PC-9 (cell line): ENCODE data around the gene CADM2. TPM values are rescaled to one million over a fixed set of nuclear protein-coding genes. Genes with fewer than 3 reads are reported as not detected.
"Not testable (repeated sequence)": the region's sequence is repeated elsewhere in the genome, so short reads cannot be mapped to it uniquely, and the experiment has no call there.

Experiments
- BruUV-seq: library from RNA; stranded (reverse); fragments of 400-500 nt; replicated peaks from 2 replicates; lab custom pipeline; 2021; lab: Mats Ljungman, UMichigan
- CTCF ChIA-PET: fragments of 300-600 bp; sonication (Branson Sonifier 250); formaldehyde crosslinking; loops from one replicate; lab custom pipeline; 2022; ENCODE audit warnings: antibody characterized with exemption; lab: Charles Lee
- POLR2A ChIA-PET: fragments of 300-600 bp; sonication (Branson Sonifier 250); formaldehyde crosslinking; loops from one replicate; lab custom pipeline; 2022; ENCODE audit warnings: antibody characterized with exemption; ENCODE audit not compliant: unreplicated experiment; lab: Charles Lee
- DNase-seq, 2 experiments: peaks; one replicate each; pipeline versions ENCODE4 v3.0.0 to v3.0.0-alpha.2; 2015 to 2022; ENCODE audit warnings: mixed read lengths in 1 of 2
- H2AFZ ChIP-seq: fragments of 200-600 bp; sonication (generic); 2 replicates; pipeline ENCODE4 v1.8.1; 2017; ENCODE audit warnings: antibody characterized with exemption
- H3F3A ChIP-seq: fragments of 200-600 bp; sonication (generic); 2 replicates; pipeline ENCODE4 v1.8.1; 2017; ENCODE audit warnings: antibody characterized with exemption, mild to moderate bottlenecking, low read depth; ENCODE audit not compliant: insufficient read depth
- H3K27ac ChIP-seq: fragments of 200-600 bp; sonication (generic); 2 replicates; pipeline ENCODE4 v1.6.1; 2016; ENCODE audit warnings: mixed run types
- H3K27me3 ChIP-seq: fragments of 200-600 bp; sonication (generic); 2 replicates; pipeline ENCODE4 v1.6.1; 2016; ENCODE audit warnings: low read depth, mixed run types; ENCODE audit not compliant: insufficient read depth
- H3K36me3 ChIP-seq: fragments of 200-600 bp; sonication (generic); 2 replicates; pipeline ENCODE4 v1.6.1; 2016; ENCODE audit warnings: low read depth, mixed run types
- H3K4me1 ChIP-seq: fragments of 200-600 bp; sonication (generic); replicated peaks from 2 replicates; pipeline ENCODE4 v1.6.1; 2016; ENCODE audit warnings: mixed run types; ENCODE audit not compliant: insufficient read depth
- H3K4me2 ChIP-seq: fragments of 200-600 bp; sonication (generic); 2 replicates; pipeline ENCODE4 v1.6.1; 2017; ENCODE audit warnings: mixed run types
- H3K4me3 ChIP-seq: fragments of 200-600 bp; sonication (generic); 2 replicates; pipeline ENCODE4 v1.6.1; 2016; ENCODE audit warnings: mixed run types
- H3K79me2 ChIP-seq: fragments of 200-600 bp; sonication (generic); 2 replicates; pipeline ENCODE4 v1.6.1; 2017; ENCODE audit warnings: low read depth, mixed run types
- H3K9me2 ChIP-seq: fragments of 200-600 bp; sonication (generic); 2 replicates; pipeline ENCODE4 v1.8.1; 2017; ENCODE audit warnings: mild to moderate bottlenecking; ENCODE audit not compliant: insufficient read depth
- H3K9me3 ChIP-seq: fragments of 200-600 bp; sonication (generic); 2 replicates; pipeline ENCODE4 v1.8.1; 2016; ENCODE audit warnings: low read depth; ENCODE audit not compliant: insufficient read depth
- H4K20me1 ChIP-seq: fragments of 200-600 bp; sonication (generic); 2 replicates; pipeline ENCODE4 v1.8.1; 2017; ENCODE audit not compliant: insufficient read depth
- CTCF ChIP-seq: fragments of 200-600 bp; sonication (generic); conservative IDR thresholded peaks from 2 replicates; pipeline ENCODE4 v1.6.1; 2017; ENCODE audit warnings: mixed run types, antibody characterized with exemption, mild to moderate bottlenecking, moderate library complexity
- EZH2 ChIP-seq: fragments of 200-600 bp; sonication (generic); IDR thresholded peaks from 2 replicates; pipeline ENCODE4 v1.8.0; 2017; ENCODE audit warnings: antibody characterized with exemption, low read depth
- intact Hi-C: fragments of 100-400 bp; cut with micrococcal nuclease; formaldehyde crosslinking; loops from one replicate; pipeline ENCODE4 v1.10.0; 2022; ENCODE audit not compliant: unreplicated experiment
- total RNA-seq: library from RNA; stranded (reverse); gene quantifications from 2 replicates; pipeline ENCODE4 v1.2.3, GENCODE V29; 2021

The CADM2 gene
- total RNA-seq, 1 experiment from 2014 or later = 0.59 TPM

GRCh38 chr3:85142626-85143025, 183.8 kb downstream of the CADM2 start:
- CTCF ChIA-PET = no interaction called here
- no peak for DNase-seq
- H4K20me1 ChIP-seq = no peaks in the 10 kb centered on the region
- H3K4me1 ChIP-seq = no peaks in the 10 kb centered on the region
- H3K4me2 ChIP-seq = no peak overlapping the region
- H3K9me2 ChIP-seq = no peaks in the 10 kb centered on the region
- no peaks in the 10 kb centered on the region for H3K36me3 ChIP-seq
- H3K27me3 ChIP-seq = no peaks in the 10 kb centered on the region
- H3K4me3 ChIP-seq = no peak overlapping the region
- no peaks in the 10 kb centered on the region for H3F3A ChIP-seq
- no peaks in the 10 kb centered on the region for H3K9me3 ChIP-seq
- H2AFZ ChIP-seq = no peak overlapping the region
- POLR2A ChIA-PET = no interaction called here
- no peak overlapping the region for H3K27ac ChIP-seq
- intact Hi-C loops = no loop called here
- no peaks in the 10 kb centered on the region for H3K79me2 ChIP-seq
- no TSS peak for BruUV-seq
- no peak for TF ChIP-seq EZH2
- no peak for TF ChIP-seq CTCF

- DNase-seq = no peak
- Histone ChIP-seq H3K27ac (no peak overlapping the region), H3K4me1 (no peaks in the 10 kb centered on the region), H4K20me1 (no peaks in the 10 kb centered on the region), H3F3A (no peaks in the 10 kb centered on the region), H3K27me3 (no peaks in the 10 kb centered on the region), H3K4me2 (no peak overlapping the region), H2AFZ (no peak overlapping the region), H3K4me3 (no peak overlapping the region), H3K36me3 (no peaks in the 10 kb centered on the region), H3K79me2 (no peaks in the 10 kb centered on the region), H3K9me3 (no peaks in the 10 kb centered on the region), H3K9me2 (no peaks in the 10 kb centered on the region)
- BruUV-seq = no TSS peak
- intact Hi-C loops = no loop called here
- POLR2A ChIA-PET = no interaction called here
- TF ChIP-seq CTCF (no peak), EZH2 (no peak)
- CTCF ChIA-PET = no interaction called here
Observed at GRCh38 chr3:85148036-85148435, 189.2 kb downstream of the CADM2 start.

GRCh38 chr3:85151555-85151954, 192.8 kb downstream of the CADM2 start:
- CTCF ChIA-PET = no interaction called here
- POLR2A ChIA-PET = no interaction called here
- Histone ChIP-seq H3K79me2 (no peaks in the 10 kb centered on the region), H4K20me1 (no peaks in the 10 kb centered on the region), H3K27ac (no peak overlapping the region), H3F3A (no peaks in the 10 kb centered on the region), H3K27me3 (no peaks in the 10 kb centered on the region), H3K4me3 (no peak overlapping the region), H3K36me3 (no peaks in the 10 kb centered on the region), H3K9me3 (no peaks in the 10 kb centered on the region), H3K9me2 (no peaks in the 10 kb centered on the region), H2AFZ (no peak overlapping the region), H3K4me2 (no peak overlapping the region), H3K4me1 (no peaks in the 10 kb centered on the region)
- BruUV-seq = no TSS peak
- TF ChIP-seq CTCF (no peak), EZH2 (no peak)
- intact Hi-C loops = no loop called here
- no peak for DNase-seq

- H4K20me1 ChIP-seq, POLR2A ChIA-PET, H3K9me2 ChIP-seq, H2AFZ ChIP-seq, H3K4me2 ChIP-seq, DNase-seq, H3K36me3 ChIP-seq, BruUV-seq, H3K27me3 ChIP-seq, intact Hi-C loops, H3K79me2 ChIP-seq, H3K4me3 ChIP-seq, H3K9me3 ChIP-seq, H3K27ac ChIP-seq, H3K4me1 ChIP-seq, H3F3A ChIP-seq, CTCF ChIA-PET: not testable (repeated sequence)
Observed at GRCh38 chr3:85153279-85153678, 194.5 kb downstream of the CADM2 start.
